ENCODE data around the gene RETREG3.
A peak's percentile ranks its signal among the peaks of the same experiment; 100 is the strongest.

The RETREG3 gene, protein sequence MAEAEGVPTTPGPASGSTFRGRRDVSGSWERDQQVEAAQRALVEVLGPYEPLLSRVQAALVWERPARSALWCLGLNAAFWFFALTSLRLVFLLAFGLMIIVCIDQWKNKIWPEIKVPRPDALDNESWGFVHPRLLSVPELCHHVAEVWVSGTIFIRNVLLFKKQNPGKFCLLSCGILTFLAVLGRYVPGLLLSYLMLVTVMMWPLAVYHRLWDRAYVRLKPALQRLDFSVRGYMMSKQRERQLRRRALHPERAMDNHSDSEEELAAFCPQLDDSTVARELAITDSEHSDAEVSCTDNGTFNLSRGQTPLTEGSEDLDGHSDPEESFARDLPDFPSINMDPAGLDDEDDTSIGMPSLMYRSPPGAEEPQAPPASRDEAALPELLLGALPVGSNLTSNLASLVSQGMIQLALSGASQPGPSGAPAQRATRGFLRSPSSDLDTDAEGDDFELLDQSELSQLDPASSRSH

DNA sequence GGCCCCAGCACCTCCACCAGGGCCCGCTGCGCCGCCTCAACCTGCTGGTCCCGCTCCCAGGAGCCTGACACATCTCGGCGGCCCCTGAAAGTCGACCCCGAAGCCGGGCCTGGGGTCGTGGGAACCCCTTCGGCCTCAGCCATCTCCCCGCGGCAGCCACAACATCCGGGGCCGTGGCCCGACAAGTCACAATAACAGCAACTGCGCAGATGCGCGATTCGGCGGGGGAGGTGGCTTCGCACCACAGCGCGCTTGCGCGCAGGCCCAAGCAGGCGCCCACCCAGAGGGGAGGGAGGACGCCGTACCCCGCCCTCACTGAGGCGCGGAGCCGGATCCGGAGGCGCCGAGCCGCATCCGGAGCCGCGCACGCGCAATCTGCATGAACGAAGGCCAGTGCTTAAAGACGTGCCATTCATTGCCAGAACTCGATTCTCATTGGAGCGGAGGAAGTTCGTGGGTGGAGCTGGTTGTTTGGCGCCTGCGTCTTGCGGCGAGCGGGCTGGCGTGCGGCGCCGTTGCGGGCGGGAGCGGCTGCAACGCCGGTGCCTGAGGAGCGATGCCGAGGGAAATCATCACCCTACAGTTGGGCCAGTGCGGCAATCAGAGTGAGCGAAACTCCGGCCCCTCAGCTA is at the start of gene RETREG3, which contains the start of gene TUBG1:
TSS of gene RETREG3 (minus strand) at position 193 of the 632 bp plus-strand sequence. CDS start at position 143, 50 bp downstream.
TSS of gene TUBG1 (plus strand) at position 502 of the 632 bp plus-strand sequence. CDS start at position 557, 55 bp downstream.
- peak; percentile 98 for DNase-seq (ENCODE audit: extremely low read depth, low read depth)

DNA sequence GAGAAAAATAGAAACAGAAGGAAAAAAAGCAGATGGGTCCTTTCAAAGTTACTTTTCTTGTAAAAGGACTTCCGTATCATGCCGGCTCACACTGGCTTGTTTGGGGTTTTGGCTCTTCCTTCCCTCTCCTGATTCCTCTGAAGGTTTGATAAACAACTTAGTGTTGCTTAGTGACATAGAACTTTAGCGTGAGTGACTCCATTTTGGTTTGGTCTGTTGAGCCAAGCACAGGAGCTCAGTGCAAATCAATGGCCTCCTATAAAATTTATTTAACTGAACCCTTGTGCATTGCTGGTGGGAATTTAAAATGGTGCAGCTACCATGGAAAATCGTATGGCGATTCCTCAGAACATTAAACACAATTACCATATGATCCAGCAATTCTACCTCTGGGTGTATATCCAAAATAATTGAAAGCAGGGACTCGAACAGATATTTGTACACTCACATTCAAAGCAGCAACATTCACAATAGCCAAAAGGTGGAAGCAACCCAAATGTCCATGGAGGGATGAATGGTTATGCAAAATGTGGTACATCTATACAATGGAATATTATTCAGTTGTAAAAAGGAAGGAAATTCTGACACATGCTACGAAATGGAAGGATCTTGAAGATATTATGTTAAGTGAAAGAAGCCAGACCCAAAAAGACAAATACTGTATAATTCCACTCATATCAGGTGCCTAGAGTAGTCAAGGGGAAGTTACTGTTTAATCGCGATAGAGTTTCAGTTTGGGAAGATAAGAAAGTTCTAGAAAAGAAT is 48.8 kb upstream of the RETREG3 start:
- TF ChIP-seq, protein P1, sequence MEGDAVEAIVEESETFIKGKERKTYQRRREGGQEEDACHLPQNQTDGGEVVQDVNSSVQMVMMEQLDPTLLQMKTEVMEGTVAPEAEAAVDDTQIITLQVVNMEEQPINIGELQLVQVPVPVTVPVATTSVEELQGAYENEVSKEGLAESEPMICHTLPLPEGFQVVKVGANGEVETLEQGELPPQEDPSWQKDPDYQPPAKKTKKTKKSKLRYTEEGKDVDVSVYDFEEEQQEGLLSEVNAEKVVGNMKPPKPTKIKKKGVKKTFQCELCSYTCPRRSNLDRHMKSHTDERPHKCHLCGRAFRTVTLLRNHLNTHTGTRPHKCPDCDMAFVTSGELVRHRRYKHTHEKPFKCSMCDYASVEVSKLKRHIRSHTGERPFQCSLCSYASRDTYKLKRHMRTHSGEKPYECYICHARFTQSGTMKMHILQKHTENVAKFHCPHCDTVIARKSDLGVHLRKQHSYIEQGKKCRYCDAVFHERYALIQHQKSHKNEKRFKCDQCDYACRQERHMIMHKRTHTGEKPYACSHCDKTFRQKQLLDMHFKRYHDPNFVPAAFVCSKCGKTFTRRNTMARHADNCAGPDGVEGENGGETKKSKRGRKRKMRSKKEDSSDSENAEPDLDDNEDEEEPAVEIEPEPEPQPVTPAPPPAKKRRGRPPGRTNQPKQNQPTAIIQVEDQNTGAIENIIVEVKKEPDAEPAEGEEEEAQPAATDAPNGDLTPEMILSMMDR (IDR thresholded peaks at IDR 0.05; ENCODE audit: low read depth, low read length), result no peak
- DNase-seq (ENCODE audit: extremely low read depth, low read depth), result no peak

More for the DNA sequence above, at the start of gene RETREG3, which contains the start of gene TUBG1:
- TF ChIP-seq, protein P1 (IDR thresholded peaks at IDR 0.05; ENCODE audit: low read depth, low read length), result no peak; the same call in 1 of the 2 replicates

DNA sequence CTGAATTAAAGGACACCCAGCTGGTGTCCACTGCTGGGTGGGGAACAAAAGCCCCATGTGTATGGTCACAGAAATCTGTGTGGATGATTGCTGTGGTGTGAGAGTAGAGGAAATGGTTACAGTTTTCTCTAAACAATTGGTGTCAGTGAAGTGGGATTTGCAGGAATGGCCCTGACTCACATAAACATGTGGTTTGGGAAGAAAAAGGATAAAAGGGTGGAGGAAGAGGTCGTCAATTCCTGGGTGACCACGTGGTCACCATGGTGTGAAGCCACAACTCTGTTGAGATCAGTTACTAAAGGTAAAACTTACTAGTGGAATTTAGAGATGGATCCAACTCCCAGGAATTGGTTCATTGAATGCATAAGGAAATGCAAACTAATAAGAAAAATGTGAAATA is 46.4 kb upstream of the RETREG3 start:
- no peak for DNase-seq (ENCODE audit: extremely low read depth, low read depth)
- TF ChIP-seq, protein P1 (IDR thresholded peaks at IDR 0.05; ENCODE audit: low read depth, low read length), result no peak

DNA sequence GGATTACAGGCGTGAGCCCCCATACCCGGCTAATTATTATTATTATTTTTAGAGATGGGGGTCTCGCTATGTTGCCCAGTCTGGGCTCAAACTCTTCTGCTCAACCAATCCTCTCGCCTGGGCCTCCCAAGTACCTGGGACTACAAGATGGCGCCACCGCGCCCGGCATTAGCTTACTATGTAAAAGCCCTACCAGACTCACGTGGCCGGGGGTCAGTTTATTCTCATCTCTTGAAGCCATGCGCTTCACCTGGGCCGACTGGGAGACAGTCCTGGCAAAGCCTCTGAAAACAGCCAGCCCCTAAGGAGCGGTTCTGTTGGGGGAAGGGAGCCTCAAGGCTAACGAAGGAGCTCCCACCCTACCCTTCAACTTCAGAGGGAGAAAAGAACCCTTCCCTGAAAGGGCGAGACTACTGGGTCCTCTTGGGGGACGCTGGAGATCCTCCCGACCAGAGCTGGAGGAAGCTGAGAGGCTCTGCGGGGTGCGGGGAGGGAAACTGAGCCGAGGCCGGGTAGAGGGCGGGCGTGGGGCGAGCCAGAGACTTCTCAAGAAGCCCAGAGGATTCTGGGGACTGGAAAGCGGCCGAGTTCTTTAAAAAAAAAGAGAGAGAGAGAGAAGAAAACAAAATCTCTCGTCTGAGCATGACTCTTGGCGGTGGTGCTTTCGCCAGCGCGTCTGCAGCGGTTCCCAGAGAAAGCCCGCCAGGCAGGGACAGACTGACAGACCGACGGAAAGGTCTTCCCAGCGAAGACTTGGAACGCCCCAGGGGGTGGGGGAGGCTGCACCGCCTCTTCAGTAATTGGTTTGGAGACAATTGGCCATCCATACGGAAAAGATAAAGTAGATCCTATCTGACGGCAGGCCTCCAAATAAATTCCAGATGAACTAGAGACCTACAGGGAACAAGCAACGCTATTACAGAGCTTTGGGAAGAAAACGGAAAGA is 44.3 kb upstream of the RETREG3 start:
- TF ChIP-seq, protein P1 (IDR thresholded peaks at IDR 0.05; ENCODE audit: low read depth, low read length), result no peak
- peak; percentile 68 for DNase-seq (ENCODE audit: extremely low read depth, low read depth)

DNA sequence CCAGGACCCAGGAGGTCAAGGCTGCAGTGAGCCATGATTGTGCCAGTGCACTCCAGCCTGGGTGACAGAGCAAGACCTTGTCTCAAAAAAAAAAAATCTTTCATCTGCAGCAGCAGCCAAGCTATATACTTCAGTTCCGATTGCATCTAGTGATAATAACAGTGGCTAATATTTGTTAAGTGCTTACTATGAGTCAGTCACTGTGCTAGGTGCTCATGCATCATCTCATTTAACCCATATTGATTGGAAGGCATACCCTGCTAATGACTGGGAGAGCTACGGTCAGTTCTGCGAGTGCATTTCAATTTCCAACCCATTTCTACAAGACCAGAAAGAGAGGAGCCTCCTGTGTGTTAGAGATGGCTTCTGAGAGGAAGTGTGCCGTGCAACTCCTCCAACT is 42.2 kb upstream of the RETREG3 start:
- no peak for DNase-seq (ENCODE audit: extremely low read depth, low read depth)
- TF ChIP-seq, protein P1 (IDR thresholded peaks at IDR 0.05; ENCODE audit: low read depth, low read length), result no peak

DNA sequence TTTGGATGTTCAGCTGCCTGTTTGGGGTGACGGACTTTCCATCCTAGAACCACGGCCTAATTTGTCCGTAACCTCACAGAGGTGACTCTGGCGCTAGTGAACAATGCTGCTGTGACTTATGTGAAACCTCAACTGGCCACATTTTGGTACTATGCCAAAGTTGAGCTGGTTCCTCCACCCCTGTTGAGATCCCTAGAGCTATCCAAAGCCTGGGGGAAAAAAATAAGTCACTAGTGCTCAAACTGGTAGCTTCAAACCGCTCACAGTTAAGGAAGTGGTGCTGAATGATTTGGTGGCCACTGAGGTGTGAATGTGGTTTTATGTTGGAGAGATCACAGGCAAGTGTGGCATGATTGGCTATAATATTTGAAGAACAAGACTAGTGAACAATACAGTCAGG is 38.6 kb upstream of the RETREG3 start:
- TF ChIP-seq, protein P1 (IDR thresholded peaks at IDR 0.05; ENCODE audit: low read depth, low read length), result no peak
- no peak for DNase-seq (ENCODE audit: extremely low read depth, low read depth)
